Measurements from ENCODE around the gene SLC22A14.

- TF ChIP-seq PAX8 (IDR thresholded peaks at IDR 0.05) (no peak), CREB1 (IDR thresholded peaks at IDR 0.05; ENCODE audit: low read depth) (no peak)
Measured at GRCh38 chr3:38251197-38251596, 30.9 kb upstream of the SLC22A14 start.
